GM18873 (cell line): ENCODE data around the gene FAM24B.

Experiments
- ATAC-seq: cut with Tn5 transposase; IDR thresholded peaks from one replicate; pipeline ENCODE4 v1.9.1; 2021; ENCODE audit warnings: mild to moderate bottlenecking, moderate library complexity, moderate number of reproducible peaks; ENCODE audit not compliant: unreplicated experiment, low FRiP score

Gene FAM24B

DNA sequence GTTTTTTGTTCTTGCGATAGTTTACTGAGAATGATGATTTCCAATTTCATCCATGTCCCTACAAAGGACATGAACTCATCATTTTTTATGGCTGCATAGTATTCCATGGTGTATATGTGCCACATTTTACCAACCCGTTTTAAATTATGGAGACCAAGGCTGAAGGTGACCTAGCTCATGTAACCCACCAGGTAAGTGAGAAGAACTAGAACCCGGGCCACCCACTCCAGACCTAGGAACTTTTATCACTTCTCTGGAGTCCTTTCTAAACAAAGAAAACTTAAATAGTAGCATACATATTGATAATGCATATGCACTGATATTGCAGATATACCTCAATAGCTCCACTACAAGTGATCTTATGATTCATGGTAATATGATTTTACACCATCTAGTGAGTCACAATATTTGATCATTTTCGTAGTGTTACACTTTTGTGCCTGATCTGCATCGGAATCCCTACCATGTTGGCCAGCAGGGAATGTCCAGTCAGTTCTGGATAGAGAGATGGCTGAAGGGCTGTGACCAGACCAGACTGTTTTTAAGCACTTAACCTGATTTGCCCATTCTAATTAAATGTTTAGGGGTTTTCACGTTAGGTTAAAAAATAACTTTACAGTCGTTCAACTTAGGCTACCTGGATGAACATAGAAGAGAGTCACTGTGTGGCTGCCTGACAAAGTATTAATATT, 49.0 kb downstream of the FAM24B start:
- ATAC-seq = no peak

GRCh38 chr10:122829454-122829853, 49.9 kb downstream of the FAM24B start:
- ATAC-seq = no peak

DNA sequence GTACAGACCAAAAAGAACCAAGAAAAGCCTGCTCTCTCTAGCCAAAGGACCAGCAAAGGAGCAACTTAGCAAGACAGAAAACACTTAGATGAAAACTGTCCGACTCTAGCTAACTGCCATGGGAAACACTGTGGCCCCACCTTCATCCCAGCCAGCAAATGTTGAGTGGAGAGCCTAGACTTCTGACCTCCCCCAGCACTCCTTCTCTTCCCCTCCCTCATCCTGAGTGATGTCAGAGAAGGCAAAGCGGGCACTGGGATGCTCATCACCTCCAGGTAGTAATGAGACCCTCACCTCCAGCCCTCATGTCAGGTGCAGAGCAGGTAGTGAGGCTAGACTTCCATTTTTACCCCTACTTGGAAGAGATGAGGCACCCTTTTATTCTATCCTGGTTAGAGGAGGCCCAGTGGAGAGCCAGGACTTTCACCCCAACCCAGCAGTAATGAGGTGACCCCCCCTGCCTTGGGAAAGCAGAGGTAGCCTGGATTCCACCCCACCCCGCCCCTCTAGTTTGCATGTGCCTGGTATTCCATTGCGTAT, 50.6 kb downstream of the FAM24B start:
- ATAC-seq = no peak

- no peak for ATAC-seq
These were observed 52.1 kb downstream of the FAM24B start for GRCh38 chr10:122827302-122827701.

DNA sequence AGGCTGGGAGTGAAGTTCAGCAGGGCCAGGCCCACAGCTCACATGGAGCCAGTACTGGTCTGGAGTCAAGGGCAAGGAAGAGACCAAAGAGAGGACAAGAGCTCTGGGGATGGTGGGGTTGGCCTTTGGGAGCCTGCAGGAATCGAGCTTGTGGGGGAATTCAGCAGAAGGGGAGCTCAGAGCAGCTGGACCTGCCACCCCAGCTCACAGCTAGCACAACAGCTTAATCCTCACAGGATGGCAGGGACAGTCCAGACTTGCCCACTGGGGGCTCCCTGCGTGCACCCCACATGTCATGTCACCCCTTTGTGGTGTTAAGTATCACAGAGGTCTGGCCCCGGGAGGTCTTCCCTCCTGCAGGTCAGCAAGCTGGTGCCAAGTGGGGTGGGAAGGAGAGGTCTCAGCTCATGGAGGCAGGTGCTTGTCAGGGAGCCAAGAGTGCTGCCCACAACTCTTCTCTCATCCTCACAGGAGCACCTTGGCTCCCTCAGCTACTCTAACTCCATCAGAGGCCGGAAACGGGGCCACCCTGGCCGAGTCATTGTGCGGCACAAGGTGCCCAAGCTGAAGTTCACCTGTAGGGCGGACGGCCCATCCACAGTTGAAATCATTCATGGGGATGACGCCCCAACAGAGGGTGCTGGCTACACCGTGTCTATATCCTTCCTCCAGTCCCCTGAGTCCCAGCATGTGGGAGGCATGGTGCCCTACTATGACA, 56.2 kb downstream of the FAM24B start:
- no peak for ATAC-seq

DNA sequence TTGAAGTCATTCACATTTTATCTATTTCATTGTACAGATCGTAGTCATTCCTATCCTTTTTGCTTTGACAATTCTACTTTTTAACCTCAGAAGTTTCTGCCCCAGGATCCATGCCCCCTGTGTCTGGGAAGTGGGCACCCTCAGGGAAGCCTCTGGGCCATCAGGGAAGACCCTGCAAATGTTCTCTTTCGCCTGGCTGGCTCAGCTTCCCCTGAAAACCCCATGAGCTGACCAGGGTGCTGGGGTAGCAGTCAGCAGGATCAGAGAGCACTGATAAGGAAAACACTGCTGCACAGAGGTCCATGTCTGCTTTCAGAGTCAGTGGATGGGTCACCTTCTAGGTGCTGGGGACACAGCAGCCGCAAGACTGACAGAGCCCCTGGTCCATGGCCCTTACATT, 57.6 kb downstream of the FAM24B start:
- ATAC-seq = no peak

DNA sequence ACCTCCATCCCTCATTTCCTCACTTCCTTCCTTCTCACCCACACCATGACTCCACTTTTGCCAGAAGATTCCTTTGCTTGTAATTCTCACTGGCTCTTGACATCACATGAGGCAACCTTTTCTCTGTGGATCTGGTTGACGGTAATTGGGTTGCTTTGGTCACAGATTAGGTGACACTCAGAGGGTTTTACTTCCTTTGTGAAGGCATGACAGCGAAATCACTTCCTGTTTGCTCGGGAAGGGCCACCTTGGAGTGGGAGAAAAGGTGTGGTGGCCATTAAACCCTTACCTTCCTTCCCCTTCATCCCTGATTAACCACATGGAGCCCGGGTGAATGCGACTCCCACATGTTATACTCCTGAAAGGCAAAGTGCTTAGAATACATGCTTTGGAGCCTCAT, 63.9 kb downstream of the FAM24B start:
- ATAC-seq = no peak

DNA sequence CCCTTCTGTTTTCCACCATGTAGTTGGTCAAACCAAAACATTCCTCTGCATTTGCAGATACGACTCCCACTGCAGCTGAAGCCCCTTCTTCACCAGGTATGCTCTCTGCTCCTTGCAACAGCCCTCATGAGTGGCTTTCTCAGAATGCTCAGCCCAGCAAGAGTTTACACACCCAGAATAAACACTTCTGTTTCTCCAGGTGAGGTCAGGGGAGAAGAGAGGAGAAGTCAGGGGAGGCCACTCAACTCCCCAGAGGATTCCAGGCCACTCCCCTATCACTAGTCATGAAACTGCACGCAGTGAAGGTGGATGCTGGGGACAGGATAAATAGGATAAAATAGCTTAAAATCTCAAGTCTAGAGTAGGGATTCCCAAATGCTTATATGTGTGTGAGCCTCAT, 64.9 kb downstream of the FAM24B start:
- no peak for ATAC-seq

DNA sequence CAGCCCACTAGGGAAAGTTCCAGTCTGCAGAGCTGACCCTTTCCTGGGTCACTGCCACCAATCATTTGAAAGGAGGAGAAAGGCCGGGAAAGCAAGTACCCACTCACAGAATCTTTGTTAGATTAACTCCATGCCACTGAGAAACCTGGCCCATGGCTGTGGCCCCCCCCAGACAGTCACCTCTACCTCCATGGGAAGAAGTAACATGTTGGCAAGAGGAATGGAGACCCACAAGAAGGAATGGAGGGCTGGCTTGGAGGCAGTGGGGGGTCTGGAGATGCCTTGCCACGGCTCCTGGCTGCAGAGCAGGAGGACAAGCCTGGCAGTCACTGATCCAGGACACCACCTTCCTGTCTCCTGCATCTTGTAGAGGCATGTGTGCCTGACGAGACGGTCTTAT, 66.6 kb downstream of the FAM24B start:
- ATAC-seq = no peak

DNA sequence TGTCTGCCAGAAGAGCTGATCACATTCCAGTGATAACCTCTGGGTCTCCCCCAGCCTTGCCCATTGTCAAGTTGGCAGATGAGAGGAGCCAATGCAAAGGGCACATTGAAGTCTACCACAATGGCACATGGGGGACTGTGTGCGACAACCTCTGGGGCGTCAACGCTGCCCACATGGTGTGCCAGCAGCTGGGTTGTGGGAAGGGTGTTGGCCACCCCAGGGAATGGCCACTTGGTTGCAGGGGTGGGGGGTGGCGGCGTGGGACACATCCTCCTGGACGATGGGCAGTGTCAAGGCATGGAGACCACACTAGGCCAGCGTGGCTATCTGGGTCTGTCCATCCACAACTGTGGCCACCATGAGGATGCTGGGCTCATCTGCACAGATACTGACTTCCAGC, 77.1 kb downstream of the FAM24B start:
- ATAC-seq = no peak
